Central memory CD4-positive, alpha-beta T cell (primary cell): Measurements from ENCODE around the gene KRTAP10-6.
"Not testable (repeated sequence)": the region's sequence is repeated elsewhere in the genome, so short reads cannot be mapped to it uniquely, and the experiment has no call there.

Experiments
- DNase-seq: peaks from one replicate; pipeline ENCODE4 v3.0.0; 2022

KRTAP10-6 gene

GRCh38 chr21:44617071-44617501 is 24.8 kb upstream of the KRTAP10-6 start:
- DNase-seq: no peak

- DNase-seq: no peak
These were observed 24.3 kb upstream of the KRTAP10-6 start for GRCh38 chr21:44616591-44616926.

- DNase-seq: no peak
These were observed 23.7 kb upstream of the KRTAP10-6 start for GRCh38 chr21:44615911-44616590.

- DNase-seq: no peak
These were observed 23.2 kb upstream of the KRTAP10-6 start for GRCh38 chr21:44615466-44615865.

GRCh38 chr21:44614961-44615391 is 22.7 kb upstream of the KRTAP10-6 start:
- no peak for DNase-seq

GRCh38 chr21:44614161-44614631 is 21.9 kb upstream of the KRTAP10-6 start:
- no peak for DNase-seq

- no peak for DNase-seq
These were observed 21.3 kb upstream of the KRTAP10-6 start for GRCh38 chr21:44613386-44614155.

- no peak for DNase-seq
These were observed 20.4 kb upstream of the KRTAP10-6 start for GRCh38 chr21:44612669-44613229.

- DNase-seq: no peak
These were observed 19.8 kb upstream of the KRTAP10-6 start, which contains the start of gene KRTAP10-8 for GRCh38 chr21:44612029-44612486. Gene KRTAP10-8, plus strand, starts transcription at chr21:44612079. Its CDS starts 22 bp downstream, at chr21:44612101.

GRCh38 chr21:44611551-44611950 is 19.2 kb upstream of the KRTAP10-6 start:
- no peak for DNase-seq

- DNase-seq: not testable (repeated sequence)
These were observed 18.0 kb upstream of the KRTAP10-6 start for GRCh38 chr21:44610157-44610843.

- DNase-seq: no peak
These were observed 16.9 kb upstream of the KRTAP10-6 start for GRCh38 chr21:44609193-44609592.

GRCh38 chr21:44606495-44606894 is 14.2 kb upstream of the KRTAP10-6 start:
- DNase-seq: no peak

- DNase-seq: no peak
These were observed 11.6 kb upstream of the KRTAP10-6 start for GRCh38 chr21:44603911-44604310.

GRCh38 chr21:44603109-44603875 is 11.0 kb upstream of the KRTAP10-6 start:
- DNase-seq: no peak

- no peak for DNase-seq
These were observed 10.2 kb upstream of the KRTAP10-6 start for GRCh38 chr21:44602463-44602850.

- no peak for DNase-seq
These were observed 9.5 kb upstream of the KRTAP10-6 start for GRCh38 chr21:44601596-44602462.

- not testable (repeated sequence) for DNase-seq
These were observed 8.8 kb upstream of the KRTAP10-6 start for GRCh38 chr21:44601091-44601490.

- not testable (repeated sequence) for DNase-seq
These were observed 8.0 kb upstream of the KRTAP10-6 start, which contains the start of gene KRTAP10-7 for GRCh38 chr21:44600118-44600978. Gene KRTAP10-7, plus strand, starts transcription at chr21:44600597. Its CDS starts 25 bp downstream, at chr21:44600622.
